ENCODE results near the gene FBN1. TPM values are rescaled to one million over a fixed set of nuclear protein-coding genes. Genes with fewer than 3 reads are reported as not detected.

Gene FBN1
- total and polyA plus RNA-seq, 10 of the 15 experiments (the other 5 are each of a cell fraction or from before 2014, with no cell fraction given) = 2.2 to 15.3 (median 7.0) TPM

GRCh38 chr15:48554112-48554511 is 91.4 kb downstream of the FBN1 start (continued):
- TF ChIP-seq NR2C2 (IDR thresholded peaks at IDR 0.05; ENCODE audit: borderline replicate concordance, control insufficient read depth, insufficient read length, low read depth) = no peak
- no peak for TF ChIP-seq ZBTB40 (IDR thresholded peaks at IDR 0.05; ENCODE audit: borderline replicate concordance)
- no peak for TF ChIP-seq ZZZ3 (IDR thresholded peaks at IDR 0.05; ENCODE audit: control insufficient read depth, insufficient read length, low read depth)
- TF ChIP-seq SP1 (IDR thresholded peaks at IDR 0.05; ENCODE audit: low read depth, low read length) = no peak

- ChIA-PET SMC1A (ENCODE audit: uncharacterized antibody, unreplicated experiment) (interaction anchor here (1.0 to 1.3 kb wide), 2 partner anchors 19 to 35 kb away, joined by 3 to 4 read pairs; no protein-coding TSS in a partner anchor), CTCF (interaction anchor here (1.3 to 1.8 kb wide), 2 partner anchors 10 to 376 kb away, joined by 3 to 5 read pairs; no protein-coding TSS in a partner anchor), RAD21 (ENCODE audit: unreplicated experiment) (interaction anchor here (1.5 kb wide), 1 partner anchor 12 kb away, joined by 3 read pairs; no protein-coding TSS in a partner anchor), POLR2A (interaction anchor here (1.3 kb wide), 1 partner anchor 8 kb away, joined by 3 read pairs; no protein-coding TSS in a partner anchor)
- H2AFZ ChIP-seq (ENCODE audit: control insufficient read depth, low read depth, low read length) = no peak overlapping the region
- H3K27ac ChIP-seq (ENCODE audit: control insufficient read depth, insufficient read depth) = no peak overlapping the region
- in situ Hi-C loops (cut with MboI) = no loop called here
- no peaks in the 10 kb centered on the region for H3K79me2 ChIP-seq (ENCODE audit: control insufficient read depth, insufficient read depth, low read length)
- no peaks in the 10 kb centered on the region for H4K20me1 ChIP-seq (ENCODE audit: control insufficient read depth, insufficient read depth)
- no peaks in the 10 kb centered on the region for H3K27me3 ChIP-seq (replicated peaks in 1 of 2; ENCODE audit: control insufficient read depth in 2 of 2, insufficient read depth in 2 of 2, low read length in 1 of 2)
- no peaks in the 10 kb centered on the region for H3K4me1 ChIP-seq (ENCODE audit: control insufficient read depth, insufficient read depth, low read length)
- H3K4me3 ChIP-seq = no peak overlapping the region
- H3K9me3 ChIP-seq (replicated peaks; ENCODE audit: control insufficient read depth, insufficient read depth, low read length) = no peaks in the 10 kb centered on the region
- no peak for DNase-seq (ENCODE audit: low read depth, low spot score)
- BruUV-seq (replicated peaks) = no TSS peak
- no peaks in the 10 kb centered on the region for H3K36me3 ChIP-seq (ENCODE audit: control insufficient read depth in 2 of 2, insufficient read depth in 2 of 2, low read length in 1 of 2)
- H3K9ac ChIP-seq (ENCODE audit: control insufficient read depth, insufficient read depth, low read length) = no peak overlapping the region
- ATAC-seq = no peak
- WGBS (ENCODE audit: insufficient coverage, insufficient replicate concordance, low lambda C conversion rate, missing lambda C conversion rate) = 61% methylated on average over 2 of the region's 2 CpGs
- intact Hi-C loops (cut with micrococcal nuclease; ENCODE audit: unreplicated experiment) = no loop called here
- H3K4me2 ChIP-seq (ENCODE audit: control insufficient read depth, insufficient read depth) = no peak overlapping the region
- no peak for FAIRE-seq
- TF ChIP-seq RAD51 (IDR thresholded peaks at IDR 0.05) (no peak), MEF2B (IDR thresholded peaks at IDR 0.05; ENCODE audit: partially characterized antibody, poor library complexity, severe bottlenecking) (no peak), GABPA (IDR thresholded peaks at IDR 0.05; ENCODE audit: low read depth) (no peak), SKIL (IDR thresholded peaks at IDR 0.05; ENCODE audit: low read depth, poor library complexity, severe bottlenecking) (no peak), USF2 (IDR thresholded peaks at IDR 0.05; ENCODE audit: borderline replicate concordance, low read depth, low read length) (no peak), EED (IDR thresholded peaks at IDR 0.05; ENCODE audit: low read depth) (no peak), BHLHE40 (IDR thresholded peaks at IDR 0.05; ENCODE audit: borderline replicate concordance in 1 of 2, low read depth in 2 of 2, low read length in 1 of 2) (no peak), E4F1 (IDR thresholded peaks at IDR 0.05; ENCODE audit: borderline replicate concordance, partially characterized antibody) (no peak)
These were observed 92.0 kb downstream of the FBN1 start for GRCh38 chr15:48553559-48553958.
